Peyer's patch (tissue), 4 donors: ENCODE data around the gene TCF12. TPM values are rescaled to one million over a fixed set of nuclear protein-coding genes. Genes with fewer than 3 reads are reported as not detected.

Experiments used
- DNase-seq, 3 donors: peaks; one replicate each; pipeline ENCODE4 v3.0.0-alpha.2; 2017 to 2019
- H3K27ac ChIP-seq, 4 donors: fragments of 200-600 bp; sonication (generic); one replicate each; pipeline ENCODE4 v1.5.1; 2016 to 2019
- H3K27me3 ChIP-seq, 2 donors: fragments of 200-600 bp; sonication (generic); one replicate each; pipeline ENCODE4 v1.5.1; 2019
- H3K36me3 ChIP-seq, 3 donors: fragments of 200-600 bp; sonication (generic); one replicate each; pipeline ENCODE4 v1.5.1; 2016 to 2019
- H3K4me1 ChIP-seq, 4 donors: fragments of 200-600 bp; sonication (generic); one replicate each; pipeline ENCODE4 v1.5.1; 2016 to 2019
- H3K4me3 ChIP-seq, 4 donors: fragments of 200-600 bp; sonication (generic); 1 replicate in 3 of 4; 2 replicates in 1 of 4; pipeline ENCODE4 v1.5.1; 2016 to 2019; ENCODE audit warnings: mild to moderate bottlenecking in 1 of 4
- H3K9me3 ChIP-seq, 4 donors: fragments of 200-600 bp; sonication (generic); one replicate each; pipeline ENCODE4 v1.5.1; 2016 to 2019; ENCODE audit warnings: mild to moderate bottlenecking in 1 of 4
- CTCF ChIP-seq, 6 experiments: fragments of 450-650 bp in 4 of 6; fragments of 200-600 bp in 2 of 6; sonication (generic) in 1 of 6; IDR thresholded peaks; one replicate each; pipeline ENCODE4 v1.5.1; 2017 to 2019; ENCODE audit warnings: antibody characterized with exemption in 6 of 6, mild to moderate bottlenecking in 3 of 6, moderate library complexity in 1 of 6
- POLR2A ChIP-seq, 2 donors: fragments of 450-650 bp; IDR thresholded peaks; one replicate each; pipeline ENCODE4 v1.5.1; 2017; ENCODE audit warnings: antibody characterized with exemption in 2 of 2, mild to moderate bottlenecking in 2 of 2, moderate library complexity in 2 of 2
- total RNA-seq, 4 donors: library from RNA; depleted of rRNA; stranded (reverse); fragments of >200 nt; gene quantifications; one replicate each; pipeline ENCODE4 v1.1.0, GENCODE V29; 2016

Gene TCF12
- total RNA-seq, 4 donors from 2014 or later, result 98.4 to 815 (median 215) TPM

- H3K4me3 ChIP-seq, result no peak overlapping the region
- DNase-seq, result no peak
- TF ChIP-seq POLR2A (IDR thresholded peaks at IDR 0.05) (no peak), CTCF (IDR thresholded peaks at IDR 0.05) (no peak)
- H3K27me3 ChIP-seq, result no peaks in the 10 kb centered on the region
- no peaks in the 10 kb centered on the region for H3K36me3 ChIP-seq
- no peaks in the 10 kb centered on the region for H3K9me3 ChIP-seq
- H3K27ac ChIP-seq, result no peak overlapping the region
- peaks cover 0 to 13% (median 0%) of the 10 kb centered on the region in 4 donors for H3K4me1 ChIP-seq
Observed at GRCh38 chr15:56980473-56980872, 62.0 kb downstream of the TCF12 start.

- no peak for DNase-seq
- H3K27me3 ChIP-seq, result no peaks in the 10 kb centered on the region
- no peak for TF ChIP-seq POLR2A (IDR thresholded peaks at IDR 0.05)
- H3K27ac ChIP-seq, result no peak overlapping the region
- H3K4me3 ChIP-seq, result no peak overlapping the region
- no peaks in the 10 kb centered on the region for H3K9me3 ChIP-seq
- no peaks in the 10 kb centered on the region for H3K36me3 ChIP-seq
- peaks cover 0 to 13% (median 0%) of the 10 kb centered on the region in 4 donors for H3K4me1 ChIP-seq
Observed at GRCh38 chr15:56981160-56981559, 62.7 kb downstream of the TCF12 start.

GRCh38 chr15:56982987-56983386, 64.5 kb downstream of the TCF12 start:
- Histone ChIP-seq H3K27ac (no peak overlapping the region), H3K4me3 (no peak overlapping the region), H3K27me3 (no peaks in the 10 kb centered on the region), H3K4me1 (peaks cover 0 to 15% (median 0%) of the 10 kb centered on the region in 4 donors), H3K36me3 (no peaks in the 10 kb centered on the region), H3K9me3 (no peaks in the 10 kb centered on the region)
- DNase-seq, result no peak
- TF ChIP-seq POLR2A (IDR thresholded peaks at IDR 0.05) (no peak), CTCF (IDR thresholded peaks at IDR 0.05) (no peak)

GRCh38 chr15:56984681-56985481, 66.4 kb downstream of the TCF12 start:
- Histone ChIP-seq H3K27ac (no peak overlapping the region), H3K9me3 (no peaks in the 10 kb centered on the region), H3K36me3 (no peaks in the 10 kb centered on the region), H3K4me3 (no peak overlapping the region), H3K4me1 (peaks cover 0 to 27% (median 0%) of the 10 kb centered on the region in 4 donors), H3K27me3 (no peaks in the 10 kb centered on the region)
- no peak for TF ChIP-seq CTCF (IDR thresholded peaks at IDR 0.05)
- TF ChIP-seq POLR2A (IDR thresholded peaks at IDR 0.05), result no peak
- DNase-seq, result no peak

- no peak overlapping the region for H3K4me3 ChIP-seq
- no peaks in the 10 kb centered on the region for H3K36me3 ChIP-seq
- TF ChIP-seq POLR2A (IDR thresholded peaks at IDR 0.05) (no peak), CTCF (IDR thresholded peaks at IDR 0.05) (no peak)
- no peak for DNase-seq
- H3K9me3 ChIP-seq, result no peaks in the 10 kb centered on the region
- H3K27ac ChIP-seq, result no peak overlapping the region
- H3K27me3 ChIP-seq, result no peaks in the 10 kb centered on the region
- H3K4me1 ChIP-seq, result peaks cover 0 to 28% (median 0%) of the 10 kb centered on the region in 4 donors
Observed at GRCh38 chr15:56985856-56986255, 67.4 kb downstream of the TCF12 start.

- Histone ChIP-seq H3K4me1 (peaks cover 0 to 27% (median 0%) of the 10 kb centered on the region in 4 donors), H3K27ac (no peak overlapping the region), H3K9me3 (no peaks in the 10 kb centered on the region), H3K36me3 (no peaks in the 10 kb centered on the region), H3K27me3 (no peaks in the 10 kb centered on the region), H3K4me3 (no peak overlapping the region)
- TF ChIP-seq POLR2A (IDR thresholded peaks at IDR 0.05) (no peak), CTCF (IDR thresholded peaks at IDR 0.05) (no peak)
- no peak for DNase-seq
Observed at GRCh38 chr15:56987286-56987685, 68.8 kb downstream of the TCF12 start.
